HG02884 (cell line): ENCODE data around the gene SPINT1.
"Not testable (repeated sequence)": the region's sequence is repeated elsewhere in the genome, so short reads cannot be mapped to it uniquely, and the experiment has no call there.

Source experiments
- ATAC-seq: cut with Tn5 transposase; IDR thresholded peaks from one replicate; pipeline ENCODE4 v1.9.1; 2021; ENCODE audit warnings: mild to moderate bottlenecking, moderate library complexity; ENCODE audit not compliant: unreplicated experiment

The SPINT1 gene

DNA sequence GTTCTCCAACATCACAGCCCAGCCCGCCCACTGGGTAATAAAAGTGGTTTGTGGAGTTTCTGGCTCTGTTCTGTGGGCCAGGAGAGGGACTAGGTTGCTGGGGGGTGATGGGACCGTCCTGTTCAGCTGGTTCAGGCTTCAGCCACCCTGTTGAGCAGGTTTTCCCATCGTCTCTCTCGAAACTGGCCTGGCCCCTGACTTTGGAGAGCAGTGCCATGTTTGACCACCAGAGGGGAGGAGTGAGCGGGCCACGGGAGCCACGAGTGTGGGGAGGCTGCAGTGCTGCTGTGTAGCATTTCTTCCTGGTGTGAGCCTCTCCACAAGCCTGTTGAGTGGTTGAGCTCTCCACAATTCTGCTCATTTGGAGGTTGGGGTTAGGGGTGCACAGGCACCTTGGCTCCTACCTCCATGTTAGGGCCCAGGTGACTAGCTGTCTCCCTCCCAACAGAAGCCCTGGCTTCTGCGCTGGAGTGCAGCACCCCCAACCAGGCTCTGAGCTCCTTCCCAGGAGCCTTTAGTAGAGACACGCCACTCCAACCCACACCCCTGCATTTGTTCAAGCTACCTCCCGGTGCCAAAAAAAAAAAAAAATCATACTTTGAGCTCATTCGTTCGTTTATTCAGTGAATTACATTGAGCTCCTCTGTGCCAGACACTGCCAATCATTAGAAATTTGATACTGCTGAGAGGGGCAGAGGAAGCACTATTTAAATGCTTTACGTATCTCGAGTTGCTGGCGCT lies 13.9 kb downstream of the SPINT1 start:
- ATAC-seq, result no peak

DNA sequence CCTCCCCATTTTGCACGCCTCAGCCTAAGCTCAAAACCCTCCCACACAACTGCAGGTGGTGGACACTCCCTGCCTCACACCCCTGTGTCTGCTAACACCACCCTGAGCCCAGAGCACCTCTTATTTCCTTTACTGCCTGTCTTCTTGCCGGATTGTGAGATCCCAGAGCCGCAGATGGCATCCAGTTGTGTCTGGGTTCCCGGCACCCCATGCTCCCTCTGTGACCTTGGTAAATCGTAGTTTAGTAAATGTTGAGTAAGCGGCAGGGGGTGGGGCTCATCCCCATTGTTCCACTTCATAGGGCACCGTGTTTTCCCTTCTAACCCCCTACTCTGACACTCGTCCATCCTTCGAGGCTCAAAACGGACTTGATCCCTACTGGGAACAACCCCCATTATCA lies 14.9 kb downstream of the SPINT1 start:
- ATAC-seq, result no peak

DNA sequence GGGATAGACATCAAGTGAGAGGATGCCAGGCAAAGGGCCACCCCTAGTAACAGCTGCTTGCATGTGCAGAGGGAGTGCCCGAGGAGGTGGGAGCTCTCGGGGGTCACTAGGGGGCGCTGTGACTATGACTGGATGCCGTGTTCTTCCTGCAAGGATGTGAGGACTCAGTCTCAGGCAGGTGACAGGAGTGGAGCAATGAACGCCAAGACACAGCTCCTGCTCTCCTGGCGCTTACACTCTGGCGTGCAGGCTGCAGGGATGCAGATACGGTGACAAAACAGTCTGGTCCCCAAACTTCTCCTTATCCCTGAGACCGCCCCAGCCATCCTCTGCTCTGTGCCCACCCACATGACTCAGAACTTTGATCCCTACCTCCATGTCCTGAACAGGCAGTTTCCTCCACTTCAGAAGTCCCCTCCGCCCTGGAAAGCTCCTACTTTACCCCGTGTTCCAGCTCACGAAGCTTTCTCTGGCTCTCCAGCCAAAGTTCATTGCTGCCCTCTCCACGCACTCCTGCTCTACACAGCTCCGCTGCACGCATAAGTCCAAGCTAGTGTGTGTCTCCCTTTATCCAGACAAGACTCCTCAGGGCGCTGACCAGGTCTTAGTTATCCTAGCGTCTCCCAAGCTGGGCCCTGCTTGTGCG lies 15.5 kb downstream of the SPINT1 start:
- ATAC-seq, result no peak

DNA sequence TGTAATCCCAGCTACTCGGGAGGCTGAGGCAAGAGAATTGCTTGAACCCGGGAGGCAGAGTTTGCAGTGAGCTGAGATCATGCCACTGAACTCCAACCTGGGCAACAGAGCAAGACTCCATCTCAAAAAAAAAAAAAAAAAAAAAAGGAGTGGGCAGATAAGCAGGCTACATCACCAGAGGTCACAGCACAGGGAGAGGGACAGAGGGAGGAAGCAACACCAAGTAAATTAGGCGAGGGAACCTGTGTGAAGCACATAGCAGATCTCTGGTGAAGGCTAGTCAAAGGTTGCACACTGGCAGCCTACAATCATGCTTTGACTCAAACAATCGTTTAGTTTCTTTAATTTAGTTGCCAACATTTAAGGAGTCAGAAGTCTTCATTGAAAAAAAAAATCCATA lies 17.3 kb downstream of the SPINT1 start:
- not testable (repeated sequence) for ATAC-seq

DNA sequence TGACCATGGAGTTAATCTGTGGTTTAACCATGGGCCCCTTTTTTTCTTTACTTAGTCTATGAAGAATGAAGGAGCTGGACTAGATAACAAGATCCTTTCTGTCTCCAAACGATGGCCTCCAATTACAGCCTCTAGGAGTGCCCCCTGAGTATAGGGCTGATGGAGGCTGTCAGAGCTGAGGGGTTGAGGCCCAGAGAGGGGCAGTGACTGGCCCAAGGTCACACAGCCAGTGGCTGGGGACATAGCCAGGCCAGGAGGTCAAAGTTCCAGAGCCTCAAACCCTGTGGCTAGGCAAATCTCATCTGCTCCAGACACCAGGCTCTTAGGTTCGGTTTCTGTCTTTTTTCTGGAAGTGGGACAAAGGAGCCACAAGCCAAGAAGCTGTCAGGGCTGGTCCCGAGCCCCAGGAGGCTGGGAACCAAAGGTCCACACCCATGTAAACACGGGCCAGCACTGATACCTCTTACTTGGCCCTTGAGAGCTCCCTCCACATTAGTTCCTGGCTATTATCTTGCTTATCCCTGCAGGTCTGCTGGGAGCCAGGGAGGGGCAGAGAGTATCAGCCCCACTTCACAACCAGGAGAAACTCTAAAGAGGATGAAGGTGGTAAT lies 19.9 kb downstream of the SPINT1 start:
- no peak for ATAC-seq

DNA sequence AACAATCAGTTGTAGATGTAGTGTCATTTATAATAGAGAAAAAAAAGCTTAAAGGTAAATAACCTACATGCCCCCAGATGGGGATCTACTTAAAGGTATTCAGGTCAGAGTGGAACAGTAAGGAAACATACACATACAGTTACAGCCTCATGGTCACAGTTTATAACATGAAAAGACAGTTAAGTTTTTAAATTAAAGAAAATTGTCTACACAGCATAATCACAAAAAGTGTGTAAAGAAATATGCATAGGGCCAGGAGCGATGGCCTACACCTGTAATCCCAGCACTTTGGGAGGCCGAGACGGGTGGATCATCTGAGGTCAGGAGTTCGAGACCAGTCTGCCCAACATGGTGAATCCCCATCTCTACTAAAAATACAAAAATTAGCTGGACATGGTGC lies 23.4 kb downstream of the SPINT1 start:
- ATAC-seq, result no peak

DNA sequence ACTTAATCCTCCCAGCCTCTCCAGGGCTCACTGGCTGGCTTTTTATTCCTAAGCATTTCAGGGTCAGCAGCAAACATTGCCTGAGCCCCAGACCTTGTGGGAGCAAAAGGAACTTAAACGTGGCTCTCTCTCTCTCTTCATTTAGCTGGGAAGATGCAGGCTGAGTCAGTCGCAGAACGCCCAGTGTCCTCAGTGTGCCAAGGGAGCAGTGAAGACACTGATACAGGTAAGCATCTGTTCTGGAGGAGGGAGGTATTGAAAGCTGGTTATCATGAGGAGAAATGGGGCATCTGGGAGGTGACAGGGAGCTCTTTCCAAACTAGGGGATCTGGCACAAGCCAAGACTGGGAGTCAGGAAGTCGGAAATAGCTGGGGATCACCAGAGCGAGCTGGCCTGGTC lies 25.8 kb downstream of the SPINT1 start:
- ATAC-seq, result no peak

DNA sequence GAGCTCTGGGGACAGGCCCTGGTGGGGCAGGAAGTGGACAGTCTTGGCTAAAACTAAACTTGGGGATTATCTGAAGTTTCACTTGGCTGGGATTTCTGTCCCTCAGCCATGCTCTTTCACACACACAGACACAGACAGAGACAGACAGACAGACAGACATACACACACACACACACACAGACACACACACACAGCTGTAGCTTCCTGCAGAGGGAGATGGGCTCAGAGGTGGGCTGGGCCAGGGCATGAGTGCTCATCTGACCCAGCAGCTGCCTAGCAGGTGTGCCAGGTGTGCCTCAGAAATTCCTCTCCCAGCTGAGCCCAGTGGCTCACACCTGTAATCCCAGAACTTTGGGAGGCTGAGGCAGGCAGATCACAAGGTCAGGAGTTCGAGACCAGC lies 26.9 kb downstream of the SPINT1 start:
- no peak for ATAC-seq

DNA sequence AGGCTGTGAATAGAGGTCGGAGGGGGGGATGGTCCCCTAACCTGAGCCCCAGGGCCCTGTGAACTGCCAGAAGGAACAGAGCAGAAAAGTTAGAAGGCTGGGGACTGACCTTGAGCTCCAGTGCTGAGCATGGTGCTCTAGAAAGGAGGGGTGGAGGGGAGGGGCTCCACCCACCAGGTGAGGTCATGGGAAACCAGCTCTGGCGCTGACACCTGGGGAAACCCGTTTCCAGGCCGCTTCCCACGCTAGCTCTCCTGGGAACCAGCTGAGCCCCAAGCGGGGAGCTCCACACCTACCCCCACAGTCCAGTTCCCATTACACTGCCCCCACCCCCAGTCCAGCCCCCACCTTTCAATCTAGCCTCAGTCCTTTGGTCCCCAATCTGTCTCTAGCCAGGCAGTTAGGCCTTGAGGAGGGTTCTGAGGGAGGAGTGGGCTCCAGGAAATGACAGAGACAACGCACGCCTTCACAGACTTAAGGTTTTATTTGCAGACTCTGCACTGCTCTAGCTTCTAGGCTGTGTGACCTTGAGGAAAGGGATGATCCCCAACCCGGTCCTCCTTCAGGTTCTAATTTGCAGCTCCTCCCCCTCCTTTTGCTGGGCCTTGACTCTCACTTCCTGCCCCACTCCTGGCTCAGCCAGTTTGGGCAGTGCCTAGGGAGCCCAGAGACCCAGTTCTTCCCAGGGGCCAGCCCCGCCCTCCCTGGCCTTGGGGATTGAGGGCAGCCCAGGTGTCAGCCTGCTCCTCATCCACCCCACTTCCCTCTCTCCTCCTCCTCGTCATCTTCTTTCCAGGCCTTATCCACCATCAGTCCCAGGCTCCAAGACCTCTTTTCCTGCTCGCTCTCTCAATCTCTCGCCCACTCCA lies 28.1 kb downstream of the SPINT1 start:
- ATAC-seq, result no peak

DNA sequence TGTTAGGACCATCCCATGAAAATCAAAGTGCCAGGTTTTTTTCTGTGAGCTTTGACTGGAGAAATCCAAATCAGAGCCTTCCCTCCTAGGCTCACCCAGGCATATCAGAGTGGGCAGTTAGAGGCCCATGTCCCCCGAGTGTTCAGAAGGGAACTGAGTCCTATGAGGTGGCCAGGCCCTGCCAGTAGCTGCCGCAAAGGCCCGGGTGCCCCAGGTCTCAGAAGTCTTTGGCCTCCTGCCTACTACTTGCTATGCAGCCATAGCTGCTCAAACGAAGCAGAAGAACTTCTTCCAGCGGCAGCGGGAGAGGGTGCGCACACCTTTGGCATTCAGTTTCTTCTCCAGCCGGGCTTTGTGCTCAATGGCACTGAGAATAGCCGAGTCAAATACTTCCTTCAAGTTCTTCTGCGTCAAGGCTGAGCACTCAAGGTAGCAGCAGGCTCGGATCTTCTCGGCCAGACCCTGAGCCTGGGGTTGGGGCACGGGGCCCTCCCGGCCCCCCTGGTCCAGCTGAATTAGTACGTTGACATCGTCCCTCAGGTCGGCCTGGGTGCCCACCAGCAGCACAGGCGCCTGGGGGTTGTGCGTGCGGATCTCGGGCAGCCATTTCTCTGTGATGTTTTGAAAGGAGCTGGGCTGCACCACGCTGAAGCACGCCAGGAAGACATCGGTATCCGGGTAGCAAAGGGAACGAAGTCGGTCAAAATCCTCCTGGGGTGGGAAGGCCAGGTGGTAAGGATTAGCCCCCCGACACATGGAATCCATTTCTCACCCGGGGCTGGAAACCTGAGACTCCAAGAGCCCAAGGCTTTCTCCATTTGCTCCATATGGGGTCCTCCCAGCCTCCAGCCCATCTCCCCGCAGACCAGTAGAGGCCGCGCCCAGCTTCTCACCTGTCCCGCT lies 29.2 kb downstream of the SPINT1 start:
- ATAC-seq, result no peak

DNA sequence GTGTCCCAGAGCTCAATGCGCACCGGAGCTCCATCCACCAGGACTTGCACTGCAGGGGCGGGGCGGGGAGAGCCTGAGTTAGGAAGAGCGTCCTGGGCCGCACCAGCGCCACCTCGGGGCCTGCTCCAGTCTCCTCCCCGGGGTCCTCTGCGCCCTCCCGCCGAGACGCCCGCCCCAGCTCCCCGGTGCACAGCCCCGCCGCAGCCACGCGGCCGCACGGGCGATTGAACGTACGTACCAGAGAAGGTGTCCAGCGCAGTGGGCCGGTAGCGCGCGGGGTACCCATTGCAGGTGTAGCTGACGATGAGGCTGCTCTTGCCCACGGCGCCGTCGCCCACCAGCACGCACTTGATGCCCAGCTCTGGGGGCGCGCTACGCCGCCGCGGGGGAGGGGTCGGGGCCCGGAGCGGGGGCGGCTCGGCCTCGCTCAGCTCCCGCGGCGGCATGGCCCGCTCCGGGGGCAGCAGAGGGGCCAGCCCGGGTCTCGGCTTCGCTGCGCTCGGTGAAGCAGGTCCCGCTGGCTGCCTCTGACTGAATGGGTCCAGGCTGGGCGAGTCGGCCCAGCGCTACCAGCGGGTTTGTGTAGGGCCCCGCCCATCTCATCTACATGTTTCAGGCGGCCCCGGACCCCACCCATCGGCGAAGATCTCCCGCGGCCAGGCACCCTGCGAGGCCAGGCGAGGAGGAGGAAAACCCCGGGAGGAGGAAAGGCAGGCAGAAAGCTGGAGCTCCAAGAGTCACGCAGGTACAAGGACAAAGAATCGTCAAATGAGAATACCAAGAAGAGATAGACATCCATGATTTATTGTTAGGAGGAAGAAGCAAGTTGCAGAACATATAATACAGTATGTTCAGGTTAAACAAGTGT lies 30.1 kb downstream of the SPINT1 start, which contains the start of gene RHOV:
Gene RHOV, minus strand, starts transcription at position 541 of the 868 bp plus-strand sequence. Its CDS starts 95 bp downstream, at position 446.
- peak; percentile 50 for ATAC-seq

DNA sequence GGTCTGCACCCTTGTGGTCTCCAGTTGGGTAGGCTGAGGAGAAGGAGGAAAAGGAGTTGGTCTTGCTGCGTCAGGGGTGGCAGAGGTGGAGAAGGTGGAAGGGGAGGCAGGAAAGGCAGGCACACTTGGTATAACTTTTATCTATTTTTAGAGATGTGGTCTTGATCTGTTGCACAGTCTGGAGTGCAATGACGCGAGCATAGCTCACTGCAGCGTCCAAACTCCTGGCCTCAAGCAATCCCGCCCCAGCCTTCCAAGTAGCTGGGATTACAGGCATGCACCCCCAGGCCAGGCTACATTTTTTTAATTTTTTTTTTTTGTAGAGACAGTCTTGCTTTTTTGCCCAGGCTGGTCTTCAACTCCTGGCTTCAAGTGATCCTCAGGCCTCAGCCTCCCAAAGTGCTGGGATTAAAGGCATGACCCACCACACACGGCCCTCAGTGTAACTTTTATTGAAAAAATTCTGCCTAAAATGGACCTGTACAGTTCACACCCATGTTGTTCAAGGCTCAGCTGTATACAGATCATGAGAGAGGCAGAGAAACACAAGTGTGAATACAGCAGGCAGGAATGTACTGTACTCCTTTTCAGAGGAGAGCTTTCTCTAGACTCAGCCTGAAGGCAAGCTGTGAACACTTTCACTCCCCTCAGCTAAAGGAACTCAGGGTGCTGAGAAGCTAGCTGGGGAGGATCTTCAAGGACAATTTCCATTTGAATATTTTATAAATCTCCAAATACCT lies 32.3 kb downstream of the SPINT1 start:
- ATAC-seq, result no peak

DNA sequence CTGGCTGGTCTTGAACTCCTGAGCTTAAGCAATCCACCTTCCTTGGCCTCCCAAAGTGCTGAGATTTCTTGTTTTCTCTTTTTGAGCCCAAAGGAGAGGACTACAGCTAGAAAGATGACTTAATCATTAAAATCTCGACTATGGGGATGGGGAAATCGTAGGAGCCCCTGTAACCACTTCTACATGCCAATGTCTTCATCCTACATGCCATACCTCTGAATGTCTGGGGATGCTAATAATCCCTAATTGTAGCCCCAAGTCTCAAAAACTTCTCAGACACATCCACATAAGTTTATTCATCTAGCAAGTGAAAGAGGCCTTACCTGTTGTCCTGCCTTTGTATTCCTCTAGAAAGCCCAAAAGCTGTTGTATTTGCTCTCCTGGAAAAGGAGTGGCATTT lies 33.8 kb downstream of the SPINT1 start:
- ATAC-seq, result no peak

DNA sequence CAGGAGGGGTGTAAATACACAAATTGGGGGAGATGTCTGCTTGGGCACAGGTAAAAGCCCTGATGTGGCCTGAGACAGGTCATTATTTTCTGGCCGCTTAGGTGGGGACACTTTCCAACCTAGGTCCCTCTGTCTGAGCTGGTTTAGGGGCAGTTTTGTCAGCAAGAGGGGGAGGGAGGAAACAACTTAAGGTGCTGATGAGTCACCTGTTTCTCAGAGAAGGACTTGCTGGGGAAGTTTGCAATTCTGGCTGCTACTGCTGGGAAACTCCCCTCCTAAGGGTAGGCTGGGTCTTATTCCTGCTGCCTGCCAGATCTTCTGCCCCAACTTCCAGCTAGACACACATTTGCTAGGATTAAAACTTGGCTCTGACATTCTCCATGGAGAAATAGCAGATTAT lies 34.9 kb downstream of the SPINT1 start:
- peak; percentile 61 for ATAC-seq

DNA sequence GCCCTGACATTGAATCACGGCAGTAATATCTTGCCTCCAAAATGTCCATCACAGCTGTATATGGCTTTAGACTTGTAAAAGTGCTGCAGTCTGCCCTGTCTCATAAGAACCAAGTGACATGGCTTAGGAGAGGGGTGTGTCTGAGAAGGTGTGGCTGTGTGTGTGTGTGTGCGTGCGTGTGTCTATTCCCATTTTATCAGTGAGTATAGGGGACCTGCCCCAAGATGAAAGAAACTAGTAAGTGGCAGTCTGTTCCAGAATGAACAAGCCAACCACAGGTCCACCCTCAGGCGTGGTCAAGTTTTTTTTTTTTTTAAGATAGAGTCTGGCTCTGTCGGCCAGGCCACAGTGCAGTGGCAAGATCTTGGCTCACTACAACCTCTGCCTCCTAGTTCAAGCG lies 35.8 kb downstream of the SPINT1 start:
- ATAC-seq, result no peak

DNA sequence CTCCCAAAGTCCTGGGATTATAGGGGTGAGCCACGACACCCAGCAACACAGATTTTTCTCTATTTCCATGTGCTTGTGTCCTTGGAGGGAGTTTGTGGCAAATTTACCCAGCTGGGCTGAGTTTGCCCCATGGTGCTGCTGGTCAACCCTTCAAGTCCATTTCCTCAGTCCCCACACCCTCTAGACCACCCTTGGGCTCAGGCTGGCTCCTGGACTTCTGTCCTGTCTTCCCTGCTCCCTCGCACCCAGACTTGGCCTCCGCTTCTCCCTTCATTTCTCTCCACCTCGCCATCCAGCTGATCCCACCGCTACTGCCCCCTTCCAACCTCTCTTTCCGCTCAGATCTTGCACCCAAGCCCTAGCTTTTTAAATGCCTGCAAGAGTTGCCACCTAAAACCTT lies 37.5 kb downstream of the SPINT1 start:
- ATAC-seq, result no peak

DNA sequence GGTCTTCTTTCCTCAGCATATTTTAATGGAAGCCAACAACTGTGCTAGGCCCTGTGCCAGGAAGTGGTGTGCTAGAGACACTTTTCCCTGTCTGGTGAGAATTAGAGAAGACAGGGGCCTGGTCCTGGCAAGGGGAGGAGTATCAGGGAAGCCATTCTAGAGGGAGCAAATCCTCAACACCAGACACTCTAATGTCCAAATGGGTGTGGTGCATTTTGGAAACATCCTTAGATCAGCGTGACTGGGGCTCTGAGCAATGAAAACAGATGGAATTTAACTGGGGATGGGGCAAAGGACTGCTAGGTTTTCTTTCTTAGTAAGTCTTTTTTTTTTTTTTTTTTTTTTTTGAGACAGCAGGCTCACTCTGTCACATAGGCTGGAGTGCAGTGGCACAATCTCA lies 42.7 kb downstream of the SPINT1 start:
- ATAC-seq, result no peak

DNA sequence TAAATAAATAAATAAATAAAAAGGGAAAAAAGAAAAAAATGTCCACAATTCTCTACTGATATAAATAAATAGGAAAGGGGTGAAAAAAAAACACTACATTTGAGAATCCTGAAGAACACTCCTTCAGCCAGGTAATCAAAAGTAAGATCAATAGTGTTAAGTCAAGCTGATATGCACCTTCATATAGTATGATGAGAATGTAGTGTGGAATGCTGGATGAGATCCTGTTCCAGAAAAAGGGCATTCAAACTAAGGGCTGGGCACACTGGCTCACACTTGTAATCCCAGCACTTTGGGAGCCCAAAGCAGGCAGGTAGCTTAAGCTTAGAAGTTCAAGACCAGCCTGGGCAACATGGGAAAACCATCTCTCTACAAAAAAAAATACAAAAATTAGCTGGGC lies 45.3 kb downstream of the SPINT1 start:
- no peak for ATAC-seq

DNA sequence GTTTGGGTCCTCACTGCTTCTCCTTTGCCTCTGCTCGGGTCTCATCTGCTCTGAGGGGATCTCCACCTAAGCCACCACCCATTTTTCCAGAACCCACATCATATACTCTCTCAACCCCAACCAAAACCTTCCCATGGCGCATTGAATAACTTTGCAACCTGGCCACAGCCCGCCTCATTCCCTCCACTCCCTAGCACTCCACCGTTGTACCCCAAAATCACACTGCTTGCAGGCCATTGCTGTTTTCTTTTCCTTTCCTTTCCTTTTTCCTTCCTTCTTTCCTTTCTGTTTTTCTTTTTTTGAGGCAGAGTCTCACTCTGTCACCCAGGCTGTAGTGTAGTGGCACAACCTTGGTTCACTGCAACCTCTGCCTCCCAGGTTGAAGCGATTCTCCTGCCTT lies 47.3 kb downstream of the SPINT1 start:
- no peak for ATAC-seq
